Parathyroid adenoma (tissue), 2 donors: ENCODE measurements around the gene ZDHHC8.

Experiments
- H2AFZ ChIP-seq: fragments of 300-600 bp; sonication (generic); one replicate; pipeline ENCODE4 v1.7.0; 2017; ENCODE audit warnings: antibody characterized with exemption, mild to moderate bottlenecking
- H3K27ac ChIP-seq: fragments of 300-600 bp; sonication (generic); one replicate; pipeline ENCODE4 v1.7.0; 2017
- H3K27me3 ChIP-seq: fragments of 300-600 bp; sonication (generic); one replicate; pipeline ENCODE4 v1.7.0; 2017; ENCODE audit warnings: low read length; ENCODE audit not compliant: control insufficient read depth, insufficient read depth
- H3K36me3 ChIP-seq: fragments of 300-600 bp; sonication (generic); one replicate; pipeline ENCODE4 v1.7.0; 2017; ENCODE audit warnings: low read length; ENCODE audit not compliant: control insufficient read depth, insufficient read depth
- H3K4me1 ChIP-seq: fragments of 300-600 bp; sonication (generic); one replicate; pipeline ENCODE4 v1.7.0; 2017; ENCODE audit warnings: control low read depth
- H3K4me2 ChIP-seq: fragments of 300-600 bp; sonication (generic); one replicate; pipeline ENCODE4 v1.7.0; 2017; ENCODE audit warnings: low read length
- H3K4me3 ChIP-seq: fragments of 300-600 bp; sonication (generic); one replicate; pipeline ENCODE4 v1.7.0; 2017; ENCODE audit warnings: low read depth, low read length
- H3K79me2 ChIP-seq: fragments of 300-600 bp; sonication (generic); one replicate; pipeline ENCODE4 v1.7.0; 2017; ENCODE audit warnings: control low read depth
- H3K9ac ChIP-seq: fragments of 300-600 bp; sonication (generic); one replicate; pipeline ENCODE4 v1.7.0; 2017; ENCODE audit warnings: mild to moderate bottlenecking
- H3K9me3 ChIP-seq: fragments of 300-600 bp; sonication (generic); one replicate; pipeline ENCODE4 v1.7.0; 2017; ENCODE audit warnings: low read length; ENCODE audit not compliant: control insufficient read depth
- TF ChIP-seq, protein P1 (sequence below): fragments of 300-600 bp; sonication (generic); IDR thresholded peaks from one replicate; pipeline ENCODE4 v1.7.0; 2017; ENCODE audit warnings: antibody characterized with exemption, mild to moderate bottlenecking
- donor health status: primary hyperparathyroidism.

ZDHHC8 gene

GRCh38 chr22:20137113-20137512, 5.5 kb downstream of the ZDHHC8 start:
- no peaks in the 10 kb centered on the region for H3K79me2 ChIP-seq
- no peak overlapping the region for H3K27ac ChIP-seq
- no peak overlapping the region for H2AFZ ChIP-seq
- TF ChIP-seq, protein P1, sequence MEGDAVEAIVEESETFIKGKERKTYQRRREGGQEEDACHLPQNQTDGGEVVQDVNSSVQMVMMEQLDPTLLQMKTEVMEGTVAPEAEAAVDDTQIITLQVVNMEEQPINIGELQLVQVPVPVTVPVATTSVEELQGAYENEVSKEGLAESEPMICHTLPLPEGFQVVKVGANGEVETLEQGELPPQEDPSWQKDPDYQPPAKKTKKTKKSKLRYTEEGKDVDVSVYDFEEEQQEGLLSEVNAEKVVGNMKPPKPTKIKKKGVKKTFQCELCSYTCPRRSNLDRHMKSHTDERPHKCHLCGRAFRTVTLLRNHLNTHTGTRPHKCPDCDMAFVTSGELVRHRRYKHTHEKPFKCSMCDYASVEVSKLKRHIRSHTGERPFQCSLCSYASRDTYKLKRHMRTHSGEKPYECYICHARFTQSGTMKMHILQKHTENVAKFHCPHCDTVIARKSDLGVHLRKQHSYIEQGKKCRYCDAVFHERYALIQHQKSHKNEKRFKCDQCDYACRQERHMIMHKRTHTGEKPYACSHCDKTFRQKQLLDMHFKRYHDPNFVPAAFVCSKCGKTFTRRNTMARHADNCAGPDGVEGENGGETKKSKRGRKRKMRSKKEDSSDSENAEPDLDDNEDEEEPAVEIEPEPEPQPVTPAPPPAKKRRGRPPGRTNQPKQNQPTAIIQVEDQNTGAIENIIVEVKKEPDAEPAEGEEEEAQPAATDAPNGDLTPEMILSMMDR, result no peak
- H3K4me1 ChIP-seq, result peaks cover 4% of the 10 kb centered on the region
- H3K36me3 ChIP-seq, result no peaks in the 10 kb centered on the region
- no peaks in the 10 kb centered on the region for H3K27me3 ChIP-seq
- no peak overlapping the region for H3K9ac ChIP-seq
- H3K4me3 ChIP-seq, result no peak overlapping the region
- no peak overlapping the region for H3K4me2 ChIP-seq
- H3K9me3 ChIP-seq, result no peaks in the 10 kb centered on the region

- H3K4me3 ChIP-seq, result no peak overlapping the region
- H3K9me3 ChIP-seq, result no peaks in the 10 kb centered on the region
- no peak overlapping the region for H3K4me2 ChIP-seq
- H3K9ac ChIP-seq, result no peak overlapping the region
- H3K27ac ChIP-seq, result no peak overlapping the region
- H3K4me1 ChIP-seq, result peaks cover under 1% of the 10 kb centered on the region
- H3K36me3 ChIP-seq, result no peaks in the 10 kb centered on the region
- no peaks in the 10 kb centered on the region for H3K79me2 ChIP-seq
- no peaks in the 10 kb centered on the region for H3K27me3 ChIP-seq
- H2AFZ ChIP-seq, result no peak overlapping the region
- TF ChIP-seq, protein P1, result no peak
Observed at GRCh38 chr22:20137671-20138416, 6.2 kb downstream of the ZDHHC8 start.

- no peak overlapping the region for H3K27ac ChIP-seq
- no peak overlapping the region for H3K9ac ChIP-seq
- H3K9me3 ChIP-seq, result no peaks in the 10 kb centered on the region
- H2AFZ ChIP-seq, result no peak overlapping the region
- no peak overlapping the region for H3K4me2 ChIP-seq
- no peak overlapping the region for H3K4me3 ChIP-seq
- H3K27me3 ChIP-seq, result no peaks in the 10 kb centered on the region
- TF ChIP-seq, protein P1, result no peak
- H3K36me3 ChIP-seq, result no peaks in the 10 kb centered on the region
- no peaks in the 10 kb centered on the region for H3K79me2 ChIP-seq
- no peaks in the 10 kb centered on the region for H3K4me1 ChIP-seq
Observed at GRCh38 chr22:20138417-20138738, 6.8 kb downstream of the ZDHHC8 start.

DNA sequence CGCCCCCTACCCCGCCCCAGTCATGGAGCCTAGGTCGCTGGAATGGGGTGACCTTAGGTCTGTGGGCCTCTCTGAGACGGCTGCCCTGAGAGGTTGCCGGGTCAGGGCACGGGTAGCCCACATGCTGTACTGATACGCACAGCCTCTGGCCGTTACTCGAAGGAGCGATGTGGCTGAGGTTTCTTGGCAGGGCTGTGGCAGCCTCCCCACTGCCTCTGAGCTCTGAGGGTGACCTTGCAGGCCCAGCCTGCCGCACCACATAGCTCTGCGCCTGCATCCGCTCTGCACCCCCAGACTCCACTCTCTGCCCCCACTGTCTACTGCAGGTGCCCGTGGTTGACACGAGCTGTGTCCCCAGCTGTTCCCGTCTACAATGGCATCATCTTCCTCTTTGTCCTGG, 7.3 kb downstream of the ZDHHC8 start:
- Histone ChIP-seq H3K36me3 (no peaks in the 10 kb centered on the region), H3K9ac (no peak overlapping the region), H3K4me1 (no peaks in the 10 kb centered on the region), H3K4me3 (no peak overlapping the region), H3K27ac (no peak overlapping the region), H3K9me3 (no peaks in the 10 kb centered on the region), H2AFZ (no peak overlapping the region), H3K79me2 (no peaks in the 10 kb centered on the region), H3K27me3 (no peaks in the 10 kb centered on the region), H3K4me2 (no peak overlapping the region)
- TF ChIP-seq, protein P1, result no peak

- no peak overlapping the region for H2AFZ ChIP-seq
- no peak overlapping the region for H3K27ac ChIP-seq
- no peaks in the 10 kb centered on the region for H3K4me1 ChIP-seq
- H3K9me3 ChIP-seq, result no peaks in the 10 kb centered on the region
- no peaks in the 10 kb centered on the region for H3K79me2 ChIP-seq
- TF ChIP-seq, protein P1, result no peak
- H3K4me2 ChIP-seq, result no peak overlapping the region
- H3K9ac ChIP-seq, result no peak overlapping the region
- no peaks in the 10 kb centered on the region for H3K27me3 ChIP-seq
- no peak overlapping the region for H3K4me3 ChIP-seq
- no peaks in the 10 kb centered on the region for H3K36me3 ChIP-seq
Observed at GRCh38 chr22:20139391-20140106, 7.9 kb downstream of the ZDHHC8 start.
